ENCODE results near the gene RNF17.

GRCh38 chr13:24842549-24843274 lies 78.7 kb downstream of the RNF17 start:
- no peak for TF ChIP-seq CTCF (IDR thresholded peaks at IDR 0.05)
- no peak for TF ChIP-seq ZFX (IDR thresholded peaks at IDR 0.05; ENCODE audit: borderline replicate concordance)
